WI38 (cell line): Measurements from ENCODE around the gene MPP7.
"Not testable (repeated sequence)": the region's sequence is repeated elsewhere in the genome, so short reads cannot be mapped to it uniquely, and the experiment has no call there.

Experiments
- H3K4me3 ChIP-seq: 2 replicates; pipeline ENCODE4 v1.5.1; 2011; ENCODE audit warnings: low read depth, mild to moderate bottlenecking, control low read depth, low read length
- TF ChIP-seq, protein P1 (sequence below): IDR thresholded peaks from 2 replicates; pipeline ENCODE4 v1.5.1; 2012; ENCODE audit warnings: low read depth, mild to moderate bottlenecking, control low read depth, low read length

The MPP7 gene

DNA sequence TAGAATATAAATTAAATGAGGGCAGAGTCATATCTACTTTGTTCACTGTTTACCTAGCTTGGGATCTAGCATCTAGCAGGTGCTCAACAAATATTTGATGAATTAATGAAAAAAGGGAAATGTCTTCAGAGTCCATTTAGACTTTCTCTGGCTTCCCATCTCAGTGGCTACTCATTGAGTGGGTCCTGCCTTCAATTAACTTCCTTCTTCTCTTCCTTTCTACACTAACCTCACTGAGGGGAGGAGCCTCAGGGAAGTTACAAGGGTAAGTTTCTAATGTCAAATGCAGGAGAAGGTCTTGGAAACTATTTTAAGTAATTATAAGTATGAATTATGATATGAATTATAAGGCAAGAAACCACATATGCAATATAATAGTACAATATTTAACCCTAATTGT is 28.2 kb upstream of the MPP7 start:
- no peak overlapping the region for H3K4me3 ChIP-seq

DNA sequence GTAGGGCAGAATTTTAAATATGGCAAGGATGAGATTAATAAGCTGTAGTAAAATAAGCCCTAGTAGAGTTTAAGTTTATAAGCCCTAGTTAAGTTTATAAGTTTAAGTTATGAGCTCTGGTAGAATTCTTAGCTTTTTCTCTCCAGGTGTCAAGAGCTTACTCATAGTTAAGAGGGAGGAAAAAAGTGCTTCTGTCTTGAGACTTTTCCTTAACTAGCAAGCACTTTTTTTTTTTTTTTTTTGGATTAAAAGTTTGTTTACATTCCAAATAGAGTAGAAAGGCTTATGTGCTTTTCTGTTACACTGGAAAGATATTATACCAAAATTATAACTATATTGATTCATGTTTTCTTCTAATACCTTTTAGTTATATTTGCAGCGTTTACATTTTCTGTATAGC is 25.5 kb upstream of the MPP7 start:
- TF ChIP-seq, protein P1, sequence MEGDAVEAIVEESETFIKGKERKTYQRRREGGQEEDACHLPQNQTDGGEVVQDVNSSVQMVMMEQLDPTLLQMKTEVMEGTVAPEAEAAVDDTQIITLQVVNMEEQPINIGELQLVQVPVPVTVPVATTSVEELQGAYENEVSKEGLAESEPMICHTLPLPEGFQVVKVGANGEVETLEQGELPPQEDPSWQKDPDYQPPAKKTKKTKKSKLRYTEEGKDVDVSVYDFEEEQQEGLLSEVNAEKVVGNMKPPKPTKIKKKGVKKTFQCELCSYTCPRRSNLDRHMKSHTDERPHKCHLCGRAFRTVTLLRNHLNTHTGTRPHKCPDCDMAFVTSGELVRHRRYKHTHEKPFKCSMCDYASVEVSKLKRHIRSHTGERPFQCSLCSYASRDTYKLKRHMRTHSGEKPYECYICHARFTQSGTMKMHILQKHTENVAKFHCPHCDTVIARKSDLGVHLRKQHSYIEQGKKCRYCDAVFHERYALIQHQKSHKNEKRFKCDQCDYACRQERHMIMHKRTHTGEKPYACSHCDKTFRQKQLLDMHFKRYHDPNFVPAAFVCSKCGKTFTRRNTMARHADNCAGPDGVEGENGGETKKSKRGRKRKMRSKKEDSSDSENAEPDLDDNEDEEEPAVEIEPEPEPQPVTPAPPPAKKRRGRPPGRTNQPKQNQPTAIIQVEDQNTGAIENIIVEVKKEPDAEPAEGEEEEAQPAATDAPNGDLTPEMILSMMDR: no peak
- H3K4me3 ChIP-seq: no peak overlapping the region

More for the DNA sequence above, 28.2 kb upstream of the MPP7 start:
- TF ChIP-seq, protein P1: no peak

DNA sequence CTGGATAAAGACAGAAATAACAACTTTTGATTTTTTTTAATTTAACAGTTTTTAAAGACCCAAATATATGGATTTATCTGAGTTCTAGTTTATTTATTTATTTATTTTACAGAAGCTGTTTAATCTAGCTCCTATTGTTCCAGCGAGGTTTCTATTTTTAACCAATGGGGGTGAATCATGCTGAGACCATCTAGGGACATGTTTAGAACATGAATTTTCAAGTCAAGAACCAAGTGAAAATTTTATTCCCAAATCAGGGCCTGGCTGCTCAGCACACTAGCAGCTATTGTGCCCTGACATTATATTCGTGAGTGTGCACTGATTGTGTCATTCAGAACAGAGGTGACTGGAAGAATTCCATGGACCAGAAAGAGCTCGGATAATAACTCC is 24.6 kb upstream of the MPP7 start:
- TF ChIP-seq, protein P1: no peak
- no peak overlapping the region for H3K4me3 ChIP-seq

DNA sequence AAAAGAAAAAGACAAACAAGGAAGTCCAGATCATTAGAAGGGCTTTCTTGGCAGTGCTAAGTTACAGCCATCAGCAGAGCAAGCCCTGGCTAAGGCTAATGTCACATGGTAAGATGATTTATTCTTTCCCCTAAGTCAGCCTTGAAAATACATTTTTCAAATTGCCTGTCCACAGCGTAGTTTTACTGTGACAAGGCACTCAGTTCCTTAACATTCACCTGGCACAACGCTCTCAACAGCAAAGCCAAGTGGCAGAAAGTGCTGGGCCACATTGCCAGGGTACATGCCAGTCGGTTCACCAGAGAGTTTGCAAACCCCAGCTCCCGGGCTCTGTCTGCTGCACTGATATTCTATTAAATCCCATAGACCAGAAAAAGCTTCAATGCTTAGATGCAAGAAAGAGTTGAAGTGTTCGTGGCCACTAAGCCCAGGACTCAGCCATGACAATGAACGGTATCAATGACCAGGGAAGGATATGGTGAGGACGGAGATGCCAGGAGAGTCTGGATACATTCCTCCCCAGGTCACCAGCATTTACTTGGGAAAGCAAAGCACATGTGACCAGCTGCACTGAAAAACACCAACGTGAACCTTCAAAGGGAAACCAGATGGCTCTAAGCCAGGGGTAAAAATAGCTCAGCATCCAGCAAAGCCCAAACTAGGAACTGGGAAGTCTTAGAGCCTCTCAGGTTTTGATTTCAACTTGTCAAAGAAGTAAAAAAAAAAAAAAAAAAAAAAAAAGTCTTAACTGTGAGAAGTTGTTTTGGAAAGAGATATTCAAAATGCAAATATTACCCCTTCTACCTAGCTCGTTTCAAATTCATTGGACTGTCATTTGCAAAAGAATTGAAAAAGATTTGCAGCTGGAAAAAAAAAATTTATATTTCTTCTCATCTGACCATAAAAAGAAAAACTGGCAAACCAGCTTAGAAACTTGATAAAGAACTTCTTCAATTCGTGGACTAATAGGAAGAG is 23.9 kb upstream of the MPP7 start:
- no peak overlapping the region for H3K4me3 ChIP-seq
- TF ChIP-seq, protein P1: no peak

DNA sequence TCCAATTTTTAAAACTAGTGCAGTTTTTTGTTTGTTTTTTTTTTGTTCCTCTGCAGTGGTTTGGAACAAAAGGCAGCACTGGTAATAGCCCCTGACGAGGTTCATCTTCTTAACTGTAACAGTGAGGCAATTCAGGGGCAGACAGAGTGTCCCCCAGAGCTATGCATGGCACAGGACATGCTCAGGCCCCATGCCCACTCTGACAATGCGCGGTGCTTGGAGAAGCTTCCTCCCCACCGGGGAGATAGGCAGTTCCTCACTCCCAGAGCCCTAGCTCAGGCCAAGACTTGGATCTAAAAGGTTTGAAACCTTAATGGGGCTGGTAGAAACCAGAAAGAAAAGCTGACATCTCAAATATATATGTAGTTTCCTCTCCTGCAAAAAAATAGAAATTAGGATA is 17.9 kb upstream of the MPP7 start:
- TF ChIP-seq, protein P1: no peak
- no peak overlapping the region for H3K4me3 ChIP-seq

DNA sequence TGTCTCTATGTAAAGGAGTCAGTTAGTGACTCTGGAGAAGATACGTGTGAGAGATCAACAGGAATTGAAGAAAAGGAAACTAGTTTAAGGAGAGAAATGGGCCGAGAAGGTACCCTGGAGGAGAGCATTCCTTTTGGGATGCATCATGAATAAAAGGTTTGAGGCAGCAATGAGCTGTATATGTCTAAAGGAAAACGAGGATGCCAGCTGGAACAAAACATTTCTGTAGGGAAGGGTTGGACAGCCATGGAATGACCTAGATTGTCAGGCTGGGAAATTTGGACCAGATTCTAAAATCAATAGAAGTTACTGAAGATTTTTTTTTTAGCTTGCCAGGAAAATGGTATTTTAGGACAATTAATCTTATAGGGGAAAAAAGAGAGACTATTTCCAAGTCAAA is 17.2 kb upstream of the MPP7 start:
- TF ChIP-seq, protein P1: no peak
- no peak overlapping the region for H3K4me3 ChIP-seq

DNA sequence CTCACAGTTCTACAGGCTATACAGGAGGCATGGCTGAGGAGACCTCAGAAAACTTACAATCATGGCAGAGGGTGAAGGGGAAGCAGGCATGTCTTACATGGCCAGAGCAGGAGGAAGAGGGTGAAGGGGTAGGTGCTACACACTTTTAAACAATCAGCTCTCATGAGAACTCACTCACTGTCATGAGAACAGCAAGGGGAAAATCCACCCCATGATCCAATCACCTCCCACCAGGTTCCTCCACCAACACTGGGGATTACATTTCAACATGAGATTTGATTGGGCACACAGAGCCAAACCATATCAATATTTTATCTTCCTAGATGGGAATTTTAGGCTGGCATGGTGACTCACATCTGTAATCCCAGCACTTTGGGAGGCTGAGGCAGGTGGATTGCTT is 16.2 kb upstream of the MPP7 start:
- not testable (repeated sequence) for H3K4me3 ChIP-seq
